Astrocyte (in vitro differentiated cells and primary cell): ENCODE data around the gene KIF3C.

Experiments
- CTCF ChIP-seq: IDR thresholded peaks from 2 replicates; pipeline ENCODE4 v1.5.1; 2011; ENCODE audit warnings: low read depth, mild to moderate bottlenecking, inconsistent platforms, low read length, moderate library complexity; ENCODE audit not compliant: insufficient read depth
- EZH2 ChIP-seq: IDR thresholded peaks from 2 replicates; pipeline ENCODE4 v1.6.1; 2012; ENCODE audit warnings: mild to moderate bottlenecking, low read length, inconsistent platforms; ENCODE audit not compliant: insufficient read depth

- TF ChIP-seq CTCF (no peak), EZH2 (no peak)
Observed at GRCh38 chr2:26020231-26020640, 37.9 kb upstream of the KIF3C start.
